IPS-15b (cell line): ENCODE data around the gene HSPA1B.
A peak's percentile ranks its signal among the peaks of the same experiment; 100 is the strongest.

Experiments used
- H3K27me3 ChIP-seq: one replicate; pipeline ENCODE4 v1.6.1; 2013; ENCODE audit warnings: low read length; ENCODE audit not compliant: control insufficient read depth, insufficient read depth
- H3K36me3 ChIP-seq: one replicate; pipeline ENCODE4 v1.6.1; 2013; ENCODE audit warnings: low read length; ENCODE audit not compliant: control insufficient read depth, insufficient read depth
- H3K4me1 ChIP-seq: one replicate; pipeline ENCODE4 v1.6.1; 2013; ENCODE audit warnings: mild to moderate bottlenecking, low read length; ENCODE audit not compliant: control insufficient read depth, insufficient read depth
- H3K4me3 ChIP-seq: one replicate; pipeline ENCODE4 v1.5.1; 2013; ENCODE audit warnings: low read depth, low read length
- H3K9ac ChIP-seq: one replicate; pipeline ENCODE4 v1.6.1; 2013; ENCODE audit warnings: low read depth, mild to moderate bottlenecking, low read length
- H3K9me3 ChIP-seq: one replicate; pipeline ENCODE4 v1.6.1; 2013; ENCODE audit warnings: mild to moderate bottlenecking, low read length; ENCODE audit not compliant: control insufficient read depth, insufficient read depth

HSPA1B gene

DNA sequence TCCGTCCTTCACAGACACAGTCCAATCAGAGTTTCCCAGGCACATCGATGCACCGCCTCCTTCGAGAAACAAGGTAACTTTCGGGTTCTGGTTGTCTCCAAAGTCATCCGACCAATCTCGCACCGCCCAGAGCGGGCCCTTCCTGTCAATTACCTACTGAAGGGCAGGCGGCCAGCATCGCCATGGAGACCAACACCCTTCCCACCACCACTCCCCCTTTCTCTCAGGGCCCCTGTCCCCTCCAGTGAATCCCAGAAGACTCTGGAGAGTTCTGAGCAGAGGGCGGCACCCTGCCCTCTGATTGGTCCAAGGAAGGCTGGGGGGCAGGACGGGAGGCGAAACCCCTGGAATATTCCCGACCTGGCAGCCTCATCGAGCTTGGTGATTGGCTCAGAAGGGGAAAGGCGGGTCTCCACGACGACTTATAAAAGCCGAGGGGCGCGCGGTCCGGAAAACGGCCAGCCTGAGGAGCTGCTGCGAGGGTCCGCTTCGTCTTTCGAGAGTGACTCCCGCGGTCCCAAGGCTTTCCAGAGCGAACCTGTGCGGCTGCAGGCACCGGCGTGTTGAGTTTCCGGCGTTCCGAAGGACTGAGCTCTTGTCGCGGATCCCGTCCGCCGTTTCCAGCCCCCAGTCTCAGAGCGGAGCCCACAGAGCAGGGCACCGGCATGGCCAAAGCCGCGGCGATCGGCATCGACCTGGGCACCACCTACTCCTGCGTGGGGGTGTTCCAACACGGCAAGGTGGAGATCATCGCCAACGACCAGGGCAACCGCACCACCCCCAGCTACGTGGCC, at the start of gene HSPA1B:
HSPA1B (plus strand) TSS at position 453 of the 794 bp plus-strand sequence; CDS start at position 666, 213 bp downstream.
- peak within 1 kb of the TSS; percentile 49 for H3K9ac ChIP-seq
- H3K27me3 ChIP-seq, result no peaks in the 10 kb centered on the region
- H3K4me1 ChIP-seq, result peaks cover 3% of the 10 kb centered on the region
- peak within 1 kb of the TSS; percentile 78 for H3K4me3 ChIP-seq
- H3K36me3 ChIP-seq, result no peaks in the 10 kb centered on the region
- no peaks in the 10 kb centered on the region for H3K9me3 ChIP-seq

DNA sequence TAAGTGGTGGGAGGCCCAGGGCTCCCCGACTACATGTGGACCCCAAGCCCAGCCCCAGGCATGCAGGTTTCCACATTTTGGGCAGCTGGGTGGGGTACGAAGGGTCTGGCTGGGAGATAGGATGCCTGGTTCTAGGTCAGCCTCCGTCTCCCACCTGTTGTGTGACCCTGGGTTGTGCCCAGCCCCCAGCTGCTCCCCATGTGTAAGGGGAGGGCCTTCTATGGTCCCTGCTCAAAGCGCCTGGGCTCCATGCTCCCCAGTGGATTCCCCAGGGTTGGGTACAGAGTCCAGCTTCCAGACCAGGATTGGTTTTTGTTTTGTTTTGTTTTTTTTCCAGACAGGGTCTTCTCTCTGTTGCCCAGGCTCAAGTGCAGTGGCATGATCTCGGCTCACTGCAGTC, 49.3 kb upstream of the HSPA1B start:
- Histone ChIP-seq H3K9me3 (no peaks in the 10 kb centered on the region), H3K36me3 (peaks cover 48% of the 10 kb centered on the region), H3K4me1 (no peaks in the 10 kb centered on the region), H3K4me3 (no peak overlapping the region), H3K9ac (no peak overlapping the region), H3K27me3 (no peaks in the 10 kb centered on the region)

DNA sequence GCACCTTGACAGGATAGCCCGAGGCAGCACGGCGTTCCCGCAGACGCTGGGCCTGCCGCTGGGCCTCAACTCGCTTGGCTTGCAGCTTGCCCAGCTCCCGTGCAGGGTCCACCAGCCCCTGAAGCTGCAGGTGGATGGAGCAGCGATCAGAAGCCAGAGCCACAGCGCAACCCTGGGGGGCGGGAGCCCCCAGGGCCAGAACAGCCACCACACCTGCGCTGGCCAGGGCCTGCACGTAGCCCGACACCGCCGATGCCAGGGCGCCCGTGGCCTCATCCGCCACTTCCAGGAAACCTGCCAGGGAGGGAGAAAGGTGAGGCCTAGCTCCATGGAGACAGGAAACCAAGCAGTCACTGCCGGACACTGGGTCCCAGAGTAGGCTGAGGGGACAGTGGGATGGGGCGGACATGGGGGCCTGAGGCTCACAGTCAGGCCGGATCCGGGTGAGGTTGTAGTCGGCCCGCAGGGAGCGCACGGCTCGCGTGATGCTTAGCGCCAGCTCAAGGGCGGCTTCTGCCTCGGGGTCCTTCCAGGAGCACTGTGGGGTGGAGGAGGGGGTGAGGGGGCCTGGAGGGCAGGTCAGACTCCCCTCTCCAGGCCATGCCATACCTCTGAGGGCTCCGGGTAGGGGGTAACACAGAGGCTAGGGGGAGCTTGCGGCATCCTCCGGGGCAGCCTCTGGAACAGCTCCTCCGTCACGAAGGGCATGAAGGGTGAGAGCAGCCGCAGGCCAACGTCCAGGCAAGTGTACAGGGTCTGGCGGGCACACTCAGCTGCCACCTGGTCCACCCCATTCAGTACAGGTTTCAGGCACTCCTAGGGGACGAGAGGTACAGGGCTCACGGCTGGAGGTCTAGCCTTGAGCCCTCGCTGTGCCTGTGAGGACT, 48.3 kb upstream of the HSPA1B start:
- H3K27me3 ChIP-seq, result no peaks in the 10 kb centered on the region
- H3K36me3 ChIP-seq, result peaks cover 51% of the 10 kb centered on the region
- no peaks in the 10 kb centered on the region for H3K9me3 ChIP-seq
- H3K4me1 ChIP-seq, result no peaks in the 10 kb centered on the region
- no peak overlapping the region for H3K4me3 ChIP-seq
- H3K9ac ChIP-seq, result no peak overlapping the region

DNA sequence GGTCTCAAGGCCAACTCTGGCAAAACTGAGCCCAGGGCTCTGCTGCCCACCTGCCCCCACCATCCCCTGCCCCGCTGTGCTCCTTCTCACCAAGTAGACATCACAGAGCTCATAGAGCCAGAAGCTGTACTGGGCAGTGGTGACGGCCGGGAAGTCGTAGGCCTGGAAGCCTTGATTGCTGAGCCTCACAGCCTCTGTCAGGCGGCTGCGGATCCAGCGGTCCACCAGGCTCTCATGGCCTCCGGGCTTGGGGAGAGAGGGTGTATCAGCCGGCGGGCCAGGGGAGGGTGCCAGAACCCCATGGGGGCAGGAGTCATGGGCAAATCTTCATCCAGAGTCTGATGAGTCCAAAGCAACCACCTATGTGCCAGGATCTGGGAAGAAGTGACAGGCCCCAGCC, 47.6 kb upstream of the HSPA1B start:
- no peaks in the 10 kb centered on the region for H3K4me1 ChIP-seq
- no peak overlapping the region for H3K4me3 ChIP-seq
- H3K36me3 ChIP-seq, result peaks cover 58% of the 10 kb centered on the region
- H3K9me3 ChIP-seq, result no peaks in the 10 kb centered on the region
- H3K9ac ChIP-seq, result no peak overlapping the region
- H3K27me3 ChIP-seq, result no peaks in the 10 kb centered on the region

DNA sequence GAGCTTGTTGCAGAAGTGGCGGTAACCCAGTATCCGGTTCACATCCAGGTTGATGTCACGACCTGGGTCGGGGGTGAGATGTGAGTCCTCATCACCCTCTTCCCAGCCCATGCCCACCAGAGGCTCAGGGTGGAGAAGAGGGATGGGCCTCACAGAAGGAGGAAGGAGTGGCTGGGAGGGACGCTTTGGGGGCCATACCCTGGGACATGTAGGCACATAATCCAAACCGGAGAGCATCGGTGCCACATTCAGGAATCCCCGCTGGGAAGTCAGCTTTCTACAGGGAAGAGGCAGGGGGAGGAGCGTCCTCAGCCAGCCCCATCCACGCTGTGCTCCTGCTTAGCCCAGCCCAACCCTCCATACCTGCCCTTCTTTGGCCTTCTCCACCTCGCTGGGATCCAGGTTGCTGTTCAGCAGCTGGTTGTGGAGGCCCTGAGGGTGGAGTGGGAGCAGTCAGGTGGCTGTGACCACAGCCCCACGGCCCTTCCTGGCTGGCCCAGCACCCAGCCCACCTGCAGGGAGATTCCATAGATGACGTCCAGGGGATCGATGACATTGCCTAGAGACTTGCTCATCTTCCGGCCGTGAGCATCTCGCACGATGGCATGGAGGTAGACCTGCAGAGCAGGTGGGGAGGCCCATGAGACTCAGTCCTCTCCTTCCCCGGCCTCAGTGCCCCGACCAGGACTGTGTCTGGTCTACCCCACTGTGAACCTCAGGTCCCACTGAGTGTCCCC, 46.9 kb upstream of the HSPA1B start:
- Histone ChIP-seq H3K4me3 (no peak overlapping the region), H3K9me3 (no peaks in the 10 kb centered on the region), H3K4me1 (no peaks in the 10 kb centered on the region), H3K9ac (no peak overlapping the region), H3K27me3 (no peaks in the 10 kb centered on the region), H3K36me3 (peaks cover 65% of the 10 kb centered on the region)

DNA sequence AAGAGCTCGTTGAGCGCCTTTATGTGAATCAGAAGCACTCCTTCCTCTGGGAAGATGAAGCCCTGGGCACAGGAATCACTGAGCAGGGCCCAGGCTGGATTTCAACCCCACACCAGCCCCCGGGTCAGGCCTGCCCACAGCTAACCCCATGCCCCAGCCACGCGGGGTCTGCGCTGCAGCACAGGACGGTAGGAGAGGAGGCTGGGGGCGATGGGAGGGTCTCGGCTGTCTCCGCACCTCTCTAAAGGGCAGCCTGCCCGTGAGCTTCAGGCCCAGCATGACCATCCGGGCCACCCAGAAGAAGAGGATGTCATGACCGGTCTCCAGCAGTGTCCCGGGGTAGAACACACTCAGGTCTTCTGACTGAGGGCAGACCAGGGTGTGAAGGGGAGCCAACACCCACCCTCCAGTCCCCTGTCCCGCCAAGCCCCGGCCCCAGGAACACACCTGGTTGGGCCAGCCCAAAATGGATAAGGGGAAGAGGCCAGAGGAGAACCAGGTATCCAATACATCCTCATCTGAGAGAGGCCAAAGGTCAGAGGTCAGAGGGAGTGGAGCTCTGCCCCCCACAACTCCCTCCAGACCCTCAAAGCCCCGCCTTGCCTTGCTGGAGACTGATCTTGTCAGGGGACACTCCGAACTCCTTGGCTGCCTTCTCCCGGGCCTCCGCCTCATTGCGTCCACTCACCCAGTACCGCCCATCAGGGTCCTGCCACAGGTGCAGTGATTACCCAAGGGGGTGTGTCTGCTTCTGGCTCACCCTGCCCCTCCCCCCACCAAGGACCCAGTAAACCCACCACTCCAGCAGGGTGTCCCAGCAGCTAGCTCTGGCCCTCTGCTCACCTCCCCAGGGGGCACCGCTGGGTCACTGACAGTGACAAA, 46.1 kb upstream of the HSPA1B start:
- Histone ChIP-seq H3K27me3 (no peaks in the 10 kb centered on the region), H3K36me3 (peaks cover 65% of the 10 kb centered on the region)

DNA sequence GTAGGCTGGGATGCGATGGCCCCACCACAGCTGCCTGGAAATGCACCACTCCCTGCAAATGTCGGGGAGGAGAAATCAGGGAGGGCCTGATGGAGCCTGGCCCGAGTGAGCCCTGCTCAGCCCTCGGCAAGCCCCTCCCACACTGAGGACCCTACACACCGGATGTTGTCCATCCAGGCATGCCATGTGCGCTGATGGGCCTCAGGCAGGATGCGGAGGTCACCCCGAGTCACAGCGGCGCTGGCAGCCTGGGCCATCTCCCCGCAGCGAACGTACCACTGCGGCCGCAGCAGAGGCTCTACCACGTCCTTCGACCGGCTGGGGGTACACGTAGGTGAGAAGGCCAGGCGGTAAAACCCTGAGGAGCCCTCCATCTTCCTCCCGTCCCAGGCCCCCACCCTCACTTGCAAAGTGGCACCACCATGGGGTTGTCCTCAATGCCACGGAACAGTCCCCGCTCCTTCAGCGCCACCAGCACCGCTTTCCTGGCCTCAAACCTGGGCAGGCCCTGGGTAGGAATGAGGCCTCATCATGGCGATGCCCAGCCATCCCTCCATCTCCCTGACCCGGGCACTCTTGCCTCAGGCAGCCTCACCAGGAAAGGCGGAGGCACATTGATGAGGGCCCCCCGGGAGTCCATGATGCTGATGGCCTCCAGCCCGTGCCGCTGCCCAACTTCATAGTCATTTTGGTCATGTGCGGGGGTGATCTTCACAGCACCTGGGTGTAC, 45.2 kb upstream of the HSPA1B start:
- Histone ChIP-seq H3K4me3 (no peak overlapping the region), H3K27me3 (no peaks in the 10 kb centered on the region), H3K9ac (no peak overlapping the region), H3K9me3 (no peaks in the 10 kb centered on the region), H3K4me1 (no peaks in the 10 kb centered on the region), H3K36me3 (peaks cover 65% of the 10 kb centered on the region)

More for the DNA sequence above, 46.1 kb upstream of the HSPA1B start:
- no peaks in the 10 kb centered on the region for H3K9me3 ChIP-seq
- H3K4me1 ChIP-seq, result no peaks in the 10 kb centered on the region
- no peak overlapping the region for H3K4me3 ChIP-seq
- H3K9ac ChIP-seq, result no peak overlapping the region

DNA sequence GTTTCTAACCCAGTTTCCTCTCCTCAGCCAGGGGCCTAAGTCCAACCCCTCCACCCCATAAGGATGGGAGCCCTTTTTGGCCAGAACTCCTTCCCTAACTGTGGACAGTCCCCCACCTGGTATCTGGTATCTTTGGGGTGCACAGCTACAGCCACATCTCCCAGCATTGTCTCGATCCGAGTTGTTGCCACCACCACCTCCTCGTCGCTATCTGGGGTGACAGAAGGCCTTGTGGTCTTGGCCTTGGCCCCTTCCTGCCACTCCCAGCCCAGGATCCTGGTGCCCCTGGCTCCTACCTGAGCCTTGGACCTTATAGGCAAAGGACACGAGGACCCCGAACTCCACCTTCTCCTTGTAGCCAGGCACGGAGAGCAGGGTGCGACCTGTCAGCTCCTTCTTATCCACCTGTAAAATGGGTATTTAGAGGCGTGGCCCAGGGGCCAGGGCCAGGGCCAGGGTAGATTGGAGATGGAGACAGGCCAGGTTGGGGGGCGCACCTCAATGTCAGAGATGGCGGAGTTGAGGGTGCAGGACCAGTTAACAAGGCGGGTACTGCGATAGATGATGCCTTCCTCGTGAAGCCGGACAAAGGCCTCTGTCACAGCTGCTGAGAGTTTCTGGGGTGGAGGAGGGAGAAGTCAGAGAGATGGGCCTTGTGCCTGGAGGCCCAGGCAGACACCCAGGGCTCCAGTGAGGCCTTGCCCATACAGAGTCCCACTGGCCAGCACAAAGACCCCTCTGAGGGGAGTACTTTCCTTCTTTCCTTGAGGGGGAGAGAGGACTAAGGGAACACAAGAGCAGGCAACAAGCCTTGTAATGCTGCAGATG, 43.2 kb upstream of the HSPA1B start:
- Histone ChIP-seq H3K9ac (no peak overlapping the region), H3K27me3 (no peaks in the 10 kb centered on the region), H3K36me3 (peaks cover 53% of the 10 kb centered on the region), H3K4me3 (no peak overlapping the region), H3K4me1 (no peaks in the 10 kb centered on the region), H3K9me3 (no peaks in the 10 kb centered on the region)

DNA sequence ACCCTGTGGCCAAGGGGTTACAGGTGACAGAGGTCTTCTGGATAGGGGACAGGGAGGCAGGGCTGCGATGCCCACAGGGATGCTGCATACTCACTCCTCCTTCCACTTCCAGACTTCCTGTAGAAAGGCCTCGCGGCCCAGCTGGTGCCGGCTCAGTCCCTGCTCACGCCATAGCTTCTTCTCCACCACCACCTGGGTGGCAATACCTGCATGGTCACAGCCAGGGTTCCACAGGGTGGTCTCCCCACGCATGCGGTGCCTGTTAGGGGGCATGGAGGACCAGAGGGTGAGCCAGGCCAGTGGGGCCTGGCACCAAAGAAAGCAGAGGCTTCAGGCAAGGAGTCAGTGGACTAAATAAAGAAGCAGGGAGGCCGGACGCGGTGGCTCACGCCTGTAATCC, 42.1 kb upstream of the HSPA1B start:
- H3K4me3 ChIP-seq, result no peak overlapping the region
- no peak overlapping the region for H3K9ac ChIP-seq
- H3K36me3 ChIP-seq, result peaks cover 42% of the 10 kb centered on the region
- no peaks in the 10 kb centered on the region for H3K9me3 ChIP-seq
- no peaks in the 10 kb centered on the region for H3K27me3 ChIP-seq
- no peaks in the 10 kb centered on the region for H3K4me1 ChIP-seq
